NT2/D1 (cell line): ENCODE measurements around the gene GRIK1.

Experiments used
- SUZ12 ChIP-seq: IDR thresholded peaks from 2 replicates; pipeline ENCODE4 v1.6.1; 2011; ENCODE audit not compliant: insufficient read length, insufficient read depth; ENCODE audit errors: extremely low read depth
- YY1 ChIP-seq: IDR thresholded peaks from 2 replicates; pipeline ENCODE4 v1.6.1; 2011; ENCODE audit not compliant: insufficient read length, insufficient read depth
- ZNF274 ChIP-seq: IDR thresholded peaks from 2 replicates; pipeline ENCODE4 v1.6.1; 2011; ENCODE audit warnings: mild to moderate bottlenecking, low read depth, low read length

- TF ChIP-seq SUZ12 (no peak), ZNF274 (no peak), YY1 (no peak)
Measured at GRCh38 chr21:29725025-29725736, 214.6 kb downstream of the GRIK1 start.
